Mesenteric fat pad (tissue), 1 donor: ENCODE data around the gene TNP2. TPM values are rescaled to one million over a fixed set of nuclear protein-coding genes. Genes with fewer than 3 reads are reported as not detected.

Experiments
- DNase-seq: peaks from one replicate; pipeline ENCODE4 v3.0.0-alpha.2; 2020; ENCODE audit warnings: low spot score
- total RNA-seq: library from RNA; stranded (reverse); fragmentation: NEBNext Ultra II Directional; extraction: Animal tissue kit (Norgen Biotek cat#: 25700); gene quantifications from one replicate; pipeline ENCODE4 v1.2.1, GENCODE V29; 2021
- donor health status: DM: yes; HTN: yes; CAD: no.

The TNP2 gene
- total RNA-seq, 1 donor from 2014 or later = not detected

DNA sequence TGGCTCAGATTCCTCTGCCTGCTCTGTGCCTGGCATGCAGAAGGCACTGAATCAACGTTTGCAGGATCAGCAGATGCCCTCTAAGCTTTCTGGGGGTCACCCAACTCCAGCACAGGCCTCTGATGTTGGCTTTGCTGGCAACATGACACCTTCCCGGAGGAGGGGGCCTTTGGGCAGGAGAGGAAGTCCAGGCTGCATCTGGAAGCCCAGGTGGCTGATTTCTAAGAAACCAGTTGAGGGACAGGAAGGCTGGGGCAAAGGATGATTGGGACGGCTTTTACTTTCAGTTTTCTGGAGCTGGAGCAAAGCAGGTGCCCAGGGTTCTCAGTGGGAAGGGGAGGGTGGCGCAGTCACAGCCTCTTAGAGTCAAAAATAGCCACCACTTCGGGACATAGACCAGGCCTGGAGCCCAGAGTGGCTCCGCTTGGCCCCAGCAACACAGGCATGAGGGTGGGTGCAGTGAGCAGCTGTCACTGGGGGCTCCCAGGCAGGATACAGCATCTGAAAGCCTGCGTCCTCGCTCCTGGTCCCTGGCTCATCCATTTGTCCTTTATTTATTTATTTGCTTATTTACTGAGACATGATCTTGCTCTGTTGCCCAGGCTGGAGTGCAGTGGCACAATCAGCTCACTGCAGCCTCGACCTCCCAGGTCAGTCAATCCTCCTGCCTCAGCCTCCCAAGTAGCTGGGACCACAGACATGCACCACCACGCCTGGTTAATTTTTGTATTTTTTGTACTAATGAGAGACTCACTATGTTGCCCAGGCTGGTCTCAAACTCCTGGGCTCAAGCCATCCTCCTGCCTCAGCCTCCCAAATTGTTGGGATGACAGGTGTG, 28.3 kb downstream of the TNP2 start:
- no peak for DNase-seq

- no peak for DNase-seq
Measured at GRCh38 chr16:11239644-11240632, 29.2 kb downstream of the TNP2 start.

GRCh38 chr16:11238272-11239202, 30.6 kb downstream of the TNP2 start:
- no peak for DNase-seq

DNA sequence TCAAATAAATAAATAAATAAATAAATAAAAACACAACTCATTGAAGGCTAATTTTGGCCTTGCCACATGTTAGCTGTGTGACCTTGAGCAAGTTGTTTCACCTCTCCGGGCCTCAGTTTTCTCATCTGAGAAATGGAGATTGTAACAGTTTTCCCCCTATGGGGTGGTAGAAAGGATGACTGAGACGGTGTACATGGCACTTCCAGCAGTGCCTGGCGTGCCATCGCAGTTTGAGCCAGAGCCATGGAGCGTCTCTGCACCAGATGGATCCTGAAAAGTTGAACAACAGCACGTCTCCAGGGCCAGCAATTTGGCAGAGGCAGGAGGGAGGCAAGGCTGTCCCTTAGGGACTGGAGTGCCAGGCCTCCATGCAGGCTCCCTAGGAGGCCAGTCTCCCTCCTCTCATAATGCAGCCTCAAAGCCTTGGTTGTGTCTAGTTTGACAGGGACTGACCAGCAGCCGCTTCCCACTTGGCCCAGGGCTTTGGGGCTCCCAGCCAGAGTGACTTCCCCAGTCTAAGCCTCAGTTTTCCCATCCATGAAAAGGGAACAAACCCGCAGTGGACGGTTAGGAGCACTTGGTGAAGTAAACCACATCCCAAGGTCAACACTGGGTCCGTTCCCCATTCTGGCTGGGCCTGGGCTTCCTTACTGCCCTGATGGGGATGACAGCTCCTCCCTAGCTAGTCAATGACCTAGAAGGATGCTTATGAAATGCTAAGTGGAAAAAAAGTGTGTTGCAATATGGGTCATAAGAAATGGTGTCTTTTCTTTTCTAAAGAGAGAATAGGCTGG, 32.5 kb downstream of the TNP2 start:
- DNase-seq = no peak

DNA sequence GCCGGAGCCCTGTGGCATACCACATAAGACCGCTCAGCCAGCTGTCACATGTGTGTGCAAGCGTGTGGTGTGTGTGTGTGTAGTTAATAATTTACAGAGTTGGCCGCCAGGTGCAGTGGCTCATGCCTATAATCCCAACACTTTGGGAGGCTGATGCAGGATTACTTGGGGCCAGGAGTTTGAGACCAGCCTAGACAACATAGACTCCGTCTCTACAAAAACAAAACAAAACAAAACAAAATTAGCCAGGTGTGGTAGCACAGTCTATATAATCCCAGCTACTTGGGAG, 33.5 kb downstream of the TNP2 start:
- DNase-seq = no peak

GRCh38 chr16:11234884-11235702, 34.0 kb downstream of the TNP2 start:
- DNase-seq = no peak

GRCh38 chr16:11233727-11234376, 35.3 kb downstream of the TNP2 start:
- DNase-seq = no peak

GRCh38 chr16:11232852-11233726, 36.0 kb downstream of the TNP2 start:
- no peak for DNase-seq

GRCh38 chr16:11232302-11232851, 36.7 kb downstream of the TNP2 start:
- no peak for DNase-seq

DNA sequence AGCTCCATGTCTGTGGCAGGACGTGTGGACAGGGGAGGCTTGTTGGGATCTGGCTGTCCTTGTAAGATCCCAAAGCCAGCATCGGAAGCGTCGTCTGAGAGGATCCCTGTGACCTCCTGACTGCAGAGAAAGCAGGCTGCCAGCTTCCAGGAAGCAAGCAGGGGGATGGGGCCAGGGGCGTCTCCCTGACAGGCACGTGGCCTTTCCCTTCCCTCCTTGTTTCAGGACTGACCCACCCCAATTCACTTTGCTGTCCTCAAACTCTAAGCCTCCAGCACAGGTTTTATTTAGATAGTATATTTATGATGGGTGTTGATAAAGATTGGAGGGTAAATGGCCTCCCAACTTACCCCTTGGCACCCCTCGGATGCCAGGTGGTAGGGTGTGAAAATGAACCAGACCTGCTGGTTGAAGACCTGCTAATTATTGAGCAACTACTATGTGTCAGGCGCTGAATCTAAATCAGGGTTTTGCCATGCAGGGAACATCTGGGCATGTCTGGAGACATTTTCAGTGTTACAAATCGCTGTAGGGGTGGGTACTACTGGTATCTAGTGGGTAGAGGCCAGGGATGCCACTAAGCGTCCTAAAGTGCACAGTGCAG, 37.7 kb downstream of the TNP2 start:
- no peak for DNase-seq

DNA sequence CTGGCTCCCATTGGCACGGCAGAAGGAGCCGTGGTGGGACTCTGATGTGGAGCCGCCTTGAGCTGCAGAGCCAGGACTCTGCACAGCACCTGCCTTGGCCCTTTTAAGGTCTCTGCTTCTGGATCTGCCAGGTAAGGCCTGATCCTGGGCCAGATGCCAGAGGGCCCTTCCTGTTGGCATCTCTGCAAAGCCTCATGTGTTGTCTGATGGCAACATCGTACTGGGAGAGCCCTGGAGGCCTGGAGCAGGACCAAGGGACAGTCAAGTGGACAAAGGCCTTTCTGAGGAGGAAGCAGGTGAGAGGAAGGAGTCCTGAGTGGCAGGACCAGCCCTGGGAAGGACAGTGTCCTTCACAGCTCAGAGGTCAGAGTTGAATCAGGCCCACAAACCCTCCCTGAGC, 39.2 kb downstream of the TNP2 start:
- no peak for DNase-seq

DNA sequence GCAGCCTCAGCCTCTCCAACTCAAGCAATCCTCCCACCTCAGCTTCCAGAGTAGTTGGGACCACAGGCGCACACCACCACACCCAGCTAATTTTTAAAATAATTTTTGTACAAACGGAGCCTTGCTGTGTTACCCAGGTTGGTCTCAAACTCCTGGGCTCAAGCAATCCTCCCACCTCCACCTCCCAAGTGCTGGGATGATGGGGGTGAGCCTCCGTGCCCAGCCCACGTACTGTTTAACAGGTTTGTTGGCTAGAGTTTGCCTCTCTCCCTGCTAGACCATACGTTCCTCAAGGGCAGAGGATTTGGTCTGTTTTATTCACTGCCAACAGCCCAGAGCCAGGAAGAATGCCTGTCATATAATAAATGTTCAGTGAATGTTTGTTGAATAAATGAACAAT, 39.7 kb downstream of the TNP2 start:
- no peak for DNase-seq

DNA sequence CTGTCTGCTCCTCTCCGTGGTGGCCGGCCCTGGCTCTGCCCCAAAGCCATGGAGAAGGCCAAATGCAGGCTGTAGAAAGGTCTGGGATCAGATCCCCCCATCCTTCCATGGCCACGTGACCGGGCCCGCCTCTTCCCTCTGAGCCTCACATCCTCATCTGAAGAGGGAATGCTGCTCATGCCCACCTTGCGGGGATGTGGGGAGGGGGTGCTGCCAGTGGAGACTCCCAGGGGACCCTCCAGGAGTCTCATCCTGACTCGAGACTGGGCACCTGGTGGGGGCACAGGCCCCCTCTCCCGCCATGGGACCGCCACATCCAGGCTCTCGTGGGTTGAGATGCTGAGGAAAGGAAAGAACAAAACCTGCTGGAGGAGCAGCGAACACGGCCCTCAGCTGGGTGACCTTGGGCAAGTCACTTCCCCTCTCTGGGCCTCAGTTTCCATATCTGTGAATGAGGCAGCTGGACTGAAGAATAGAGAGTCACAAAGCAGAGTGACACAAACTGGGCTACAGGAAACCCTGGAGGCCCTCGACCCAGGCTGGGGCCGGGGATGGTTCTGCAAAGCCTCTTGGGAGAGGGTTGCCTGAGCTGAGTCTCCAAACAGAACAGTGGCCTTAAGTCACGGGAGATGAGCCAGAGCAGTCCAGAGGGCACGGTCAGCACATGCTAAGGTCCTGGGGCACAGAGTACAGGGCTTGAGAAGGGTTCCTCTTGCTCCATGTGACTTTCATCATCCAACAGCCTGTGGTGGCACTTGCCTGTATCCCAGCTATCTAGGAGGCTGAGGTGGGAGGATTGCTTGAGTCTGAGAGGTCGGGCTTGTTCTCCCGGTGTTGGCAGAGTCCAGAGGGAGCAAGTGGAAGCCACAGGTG, 43.2 kb downstream of the TNP2 start:
- no peak for DNase-seq

- no peak for DNase-seq
Measured at GRCh38 chr16:11224894-11225676, 44.0 kb downstream of the TNP2 start.

GRCh38 chr16:11224096-11224893, 44.8 kb downstream of the TNP2 start:
- DNase-seq = no peak
